Vagina (tissue), 2 donors: ENCODE data around the gene ATP2A3.

Experiments
- POLR2A ChIP-seq, 2 donors: fragments of 450-650 bp; IDR thresholded peaks; one replicate each; pipeline ENCODE4 v1.6.1; 2017; ENCODE audit warnings: antibody characterized with exemption in 2 of 2, mild to moderate bottlenecking in 2 of 2, moderate library complexity in 2 of 2
- POLR2AphosphoS5 ChIP-seq, 2 donors: sonication (generic); formaldehyde crosslinking; IDR thresholded peaks; one replicate each; pipeline ENCODE4 v1.9.0; 2017; ENCODE audit warnings: antibody characterized with exemption in 2 of 2, mild to moderate bottlenecking in 2 of 2, low read depth in 1 of 2; ENCODE audit not compliant: insufficient read depth in 1 of 2

DNA sequence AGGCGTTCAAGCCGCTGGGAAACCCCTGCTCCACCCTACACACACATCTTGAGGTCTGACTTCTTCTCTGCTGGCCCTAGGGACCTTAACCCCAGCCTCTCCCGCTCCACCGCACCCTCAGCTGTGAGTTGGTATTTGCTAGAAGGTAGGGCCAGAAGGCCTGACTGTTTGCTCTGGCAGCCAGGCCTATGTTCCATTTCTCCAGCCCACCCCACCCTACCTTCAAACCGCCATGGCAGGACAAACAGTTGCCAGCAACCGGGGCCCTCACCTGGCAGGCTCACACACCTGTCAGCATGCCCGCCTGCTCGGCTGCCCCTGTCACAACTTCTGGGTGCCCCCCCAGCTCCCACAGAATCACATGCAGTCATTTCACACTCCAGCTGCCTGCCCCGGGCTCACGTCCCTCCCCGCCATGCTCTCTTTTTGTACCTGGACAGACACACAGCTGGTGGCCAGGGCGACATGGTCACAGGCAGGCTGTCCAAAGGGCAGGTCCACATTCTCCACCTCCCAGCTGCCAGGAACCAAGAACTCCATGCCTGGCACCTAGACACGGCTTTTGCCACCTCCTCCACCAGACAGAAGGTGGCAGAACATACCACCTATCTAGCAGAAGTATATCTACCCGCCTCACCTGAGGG is 2.6 kb upstream of the ATP2A3 start:
- no peak for TF ChIP-seq POLR2A (IDR thresholded peaks at IDR 0.05)
- no peak for TF ChIP-seq POLR2AphosphoS5 (IDR thresholded peaks at IDR 0.05; ENCODE audit: insufficient read depth in 1 of 2, low read depth in 1 of 2)
